K562 (cell line): ENCODE results near the gene IGIP. TPM values are rescaled to one million over a fixed set of nuclear protein-coding genes. Genes with fewer than 3 reads are reported as not detected.
A peak's percentile ranks its signal among the peaks of the same experiment; 100 is the strongest.

Source experiments
- BCOR ChIP-seq: fragments of 450-650 bp; IDR thresholded peaks from 2 replicates; pipeline ENCODE4 v1.6.1; 2016
- EWSR1 ChIP-seq: fragments of 450-650 bp; IDR thresholded peaks from 2 replicates; pipeline ENCODE4 v1.6.1; 2018; ENCODE audit warnings: borderline replicate concordance, mild to moderate bottlenecking, low read depth, moderate library complexity; ENCODE audit not compliant: partially characterized antibody
- GABPA ChIP-seq: fragments of 200-800 bp; sonication (Bioruptor generic); conservative IDR thresholded peaks from 2 replicates; pipeline ENCODE4 v1.6.1; 2016; ENCODE audit warnings: low read depth, missing genetic modification characterization, missing compliant biosample characterization
- MEIS2 ChIP-seq: fragments of 450-650 bp; IDR thresholded peaks from 2 replicates; pipeline ENCODE4 v1.6.1; 2014; ENCODE audit warnings: mild to moderate bottlenecking; ENCODE audit not compliant: partially characterized antibody
- NFXL1 ChIP-seq: fragments of 450-650 bp; formaldehyde crosslinking; IDR thresholded peaks from 2 replicates; pipeline ENCODE4 v1.4.0; 2021; ENCODE audit warnings: mild to moderate bottlenecking
- PKNOX1 ChIP-seq: fragments of 450-650 bp; IDR thresholded peaks from 2 replicates; pipeline ENCODE4 v1.6.1; 2016
- VEZF1 ChIP-seq: fragments of 200-800 bp; sonication (Bioruptor generic); IDR thresholded peaks from 2 replicates; pipeline ENCODE4 v1.6.1; 2017; ENCODE audit warnings: missing genetic modification characterization, missing compliant biosample characterization
- ZFP36 ChIP-seq: fragments of 150-350 bp; IDR thresholded peaks from 2 replicates; pipeline ENCODE4 v1.6.1; 2018; ENCODE audit warnings: low read length, low read depth; ENCODE audit not compliant: partially characterized antibody
- ZKSCAN1 ChIP-seq: fragments of 150-350 bp; IDR thresholded peaks from 2 replicates; pipeline ENCODE4 v1.6.1; 2016; ENCODE audit warnings: low read depth, low read length
- ZNF77 ChIP-seq: fragments of 250-450 bp; sonication (Bioruptor Pico); IDR thresholded peaks from 2 replicates; pipeline ENCODE4 v1.5.0; 2020
- polyA plus RNA-seq, 8 experiments: library from polyadenylated mRNA; depleted of rRNA in 4 of 8; stranded (reverse) in 5 of 8; unstranded in 3 of 8; fragments of >200 nt; fragmentation: Nextera tagmentation in 2 of 8; fragmentation: Illumina TruSeq in 1 of 8; extraction: Ambion mirVana in 2 of 8; extraction: Trizol in 1 of 8; gene quantifications; 2 replicates each; pipeline versions ENCODE4 v1.2.1 to v1.2.3, GENCODE V29; 2011 to 2014; ENCODE audit warnings: inconsistent platforms in 1 of 8, missing spikeins in 1 of 8
- total RNA-seq, 7 experiments: library from RNA; depleted of rRNA in 6 of 7; stranded (reverse); fragments of >200 nt in 6 of 7; fragmentation: Illumina TruSeq in 2 of 7; extraction: Trizol in 2 of 7; gene quantifications; 2 replicates each; pipeline versions ENCODE4 v1.2.1 to v1.2.3, GENCODE V29; 2011 to 2021; ENCODE audit warnings: low replicate concordance in 1 of 7
- TF ChIP-seq, protein P1 (sequence below): fragments of 250-450 bp; sonication (Bioruptor Pico); IDR thresholded peaks from 2 replicates; pipeline ENCODE4 v1.5.1; 2021; ENCODE audit warnings: mild to moderate bottlenecking
- TF ChIP-seq, protein P2 (sequence below): fragments of 450-650 bp; formaldehyde crosslinking; conservative IDR thresholded peaks from 2 replicates; pipeline ENCODE4 v1.4.0; 2022; ENCODE audit warnings: mild to moderate bottlenecking, missing genetic modification characterization

Gene IGIP
- total and polyA plus RNA-seq, 9 of the 15 experiments (the other 6 are each of a cell fraction or from before 2014, with no cell fraction given) = 0.52 to 1.6 (median 1.2) TPM

DNA sequence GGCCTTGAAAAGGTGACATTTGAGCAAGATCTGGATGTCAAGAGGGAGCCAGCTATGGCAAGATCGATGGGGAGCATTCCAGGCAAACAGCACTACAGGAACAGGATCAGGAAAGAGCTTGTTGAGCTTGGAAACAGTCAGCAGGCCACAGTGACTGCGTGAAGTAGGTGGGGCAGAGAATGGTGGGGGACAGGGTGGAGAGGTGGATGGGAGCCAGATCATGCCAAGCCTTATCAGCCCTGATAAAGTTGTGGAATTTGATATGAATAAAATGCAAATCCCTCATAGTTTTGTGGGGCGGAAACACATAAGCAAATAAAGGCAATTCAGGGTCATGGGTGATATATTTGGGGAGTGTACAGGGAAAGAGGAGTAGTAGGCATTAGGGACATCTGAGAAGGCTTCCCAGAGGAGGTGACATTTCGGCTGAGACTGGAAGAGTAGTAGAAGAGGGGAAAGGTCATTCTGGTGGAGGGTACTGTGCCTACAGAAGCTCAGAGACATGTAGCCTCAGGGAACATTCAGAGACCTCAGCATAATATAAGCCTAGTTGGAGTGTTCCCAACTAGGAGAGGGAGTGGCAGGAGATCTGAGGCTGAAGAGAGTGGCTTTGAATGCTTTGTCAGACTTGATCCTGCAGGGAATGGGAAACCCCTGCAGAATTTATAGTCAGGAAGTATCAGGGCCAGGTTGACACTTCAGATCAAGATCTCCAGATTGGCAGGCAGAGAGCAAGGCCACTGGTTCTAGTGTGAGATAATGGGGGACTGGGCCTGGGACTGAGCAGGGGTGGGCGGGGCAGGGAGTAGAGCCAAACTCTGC lies 39.6 kb downstream of the IGIP start (continued):
- TF ChIP-seq GABPA (tag) (no peak), EWSR1 (no peak), BCOR (peak; percentile 31; the same call in 1 of the 2 replicates), MEIS2 (peak; percentile 14), ZNF77 (CRISPR knock-in tag) (no peak), PKNOX1 (peak; percentile 73), VEZF1 (CRISPR knock-in tag) (peak; percentile 26; the same call in 1 of the 2 replicates), NFXL1 (CRISPR knock-in tag) (no peak), ZFP36 (peak; percentile 94), ZKSCAN1 (no peak)
- TF ChIP-seq, protein P1, sequence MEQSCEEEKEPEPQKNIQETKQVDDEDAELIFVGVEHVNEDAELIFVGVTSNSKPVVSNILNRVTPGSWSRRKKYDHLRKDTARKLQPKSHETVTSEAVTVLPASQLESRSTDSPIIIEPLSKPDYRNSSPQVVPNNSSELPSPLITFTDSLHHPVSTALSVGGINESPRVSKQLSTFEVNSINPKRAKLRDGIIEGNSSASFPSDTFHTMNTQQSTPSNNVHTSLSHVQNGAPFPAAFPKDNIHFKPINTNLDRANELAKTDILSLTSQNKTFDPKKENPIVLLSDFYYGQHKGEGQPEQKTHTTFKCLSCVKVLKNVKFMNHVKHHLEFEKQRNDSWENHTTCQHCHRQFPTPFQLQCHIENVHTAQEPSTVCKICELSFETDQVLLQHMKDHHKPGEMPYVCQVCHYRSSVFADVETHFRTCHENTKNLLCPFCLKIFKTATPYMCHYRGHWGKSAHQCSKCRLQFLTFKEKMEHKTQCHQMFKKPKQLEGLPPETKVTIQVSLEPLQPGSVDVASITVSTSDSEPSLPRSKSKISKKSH (CRISPR knock-in tag) = no peak
- TF ChIP-seq, protein P2, sequence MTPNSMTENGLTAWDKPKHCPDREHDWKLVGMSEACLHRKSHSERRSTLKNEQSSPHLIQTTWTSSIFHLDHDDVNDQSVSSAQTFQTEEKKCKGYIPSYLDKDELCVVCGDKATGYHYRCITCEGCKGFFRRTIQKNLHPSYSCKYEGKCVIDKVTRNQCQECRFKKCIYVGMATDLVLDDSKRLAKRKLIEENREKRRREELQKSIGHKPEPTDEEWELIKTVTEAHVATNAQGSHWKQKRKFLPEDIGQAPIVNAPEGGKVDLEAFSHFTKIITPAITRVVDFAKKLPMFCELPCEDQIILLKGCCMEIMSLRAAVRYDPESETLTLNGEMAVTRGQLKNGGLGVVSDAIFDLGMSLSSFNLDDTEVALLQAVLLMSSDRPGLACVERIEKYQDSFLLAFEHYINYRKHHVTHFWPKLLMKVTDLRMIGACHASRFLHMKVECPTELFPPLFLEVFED = no peak
